Neural progenitor cell (in vitro differentiated cells): ENCODE data around the gene KCNK7. TPM values are rescaled to one million over a fixed set of nuclear protein-coding genes. Genes with fewer than 3 reads are reported as not detected.
A peak's percentile ranks its signal among the peaks of the same experiment; 100 is the strongest.

Experiments used
- DNase-seq: peaks from one replicate; pipeline ENCODE4 v3.0.0-alpha.2; 2016; ENCODE audit warnings: low spot score
- H2AFZ ChIP-seq: fragments of 200-600 bp; sonication (generic); replicated peaks from 2 replicates; pipeline ENCODE4 v1.6.1; 2016; ENCODE audit warnings: antibody characterized with exemption
- H3F3A ChIP-seq: fragments of 200-600 bp; sonication (generic); 2 replicates; pipeline ENCODE4 v1.6.1; 2016; ENCODE audit warnings: antibody characterized with exemption, low read depth
- H3K27ac ChIP-seq: fragments of 200-600 bp; sonication (generic); 2 replicates; pipeline ENCODE4 v1.5.1; 2016; ENCODE audit warnings: mild to moderate bottlenecking
- H3K27me3 ChIP-seq: fragments of 200-600 bp; sonication (generic); 2 replicates; pipeline ENCODE4 v1.6.1; 2016; ENCODE audit warnings: mild to moderate bottlenecking, moderate library complexity
- H3K36me3 ChIP-seq: fragments of 200-600 bp; sonication (generic); 2 replicates; pipeline ENCODE4 v1.5.1; 2016
- H3K4me1 ChIP-seq: fragments of 200-600 bp; sonication (generic); 2 replicates; pipeline ENCODE4 v1.6.1; 2016; ENCODE audit warnings: mixed run types
- H3K4me2 ChIP-seq: fragments of 200-600 bp; sonication (generic); 2 replicates; pipeline ENCODE4 v1.6.1; 2016
- H3K4me3 ChIP-seq: fragments of 200-600 bp; sonication (generic); 2 replicates; pipeline ENCODE4 v1.5.1; 2016
- H3K79me2 ChIP-seq: fragments of 200-600 bp; sonication (generic); 2 replicates; pipeline ENCODE4 v1.6.1; 2016; ENCODE audit warnings: low read depth
- H3K9ac ChIP-seq: fragments of 200-600 bp; sonication (generic); 2 replicates; pipeline ENCODE4 v1.6.1; 2016
- H3K9me3 ChIP-seq: fragments of 200-600 bp; sonication (generic); 2 replicates; pipeline ENCODE4 v1.5.1; 2016; ENCODE audit warnings: low read depth
- H4K20me1 ChIP-seq: fragments of 200-600 bp; sonication (generic); 2 replicates; pipeline ENCODE4 v1.6.1; 2016; ENCODE audit warnings: low read depth
- H3K27ac Mint-ChIP-seq: 3 replicates; pipeline ENCODE4 v1.8.0; 2021; ENCODE audit warnings: mixed read lengths
- H3K27me3 Mint-ChIP-seq: 2 replicates; pipeline ENCODE4 v1.8.0; 2022; ENCODE audit warnings: low read depth, mild to moderate bottlenecking, inconsistent platforms, moderate library complexity, mixed read lengths; ENCODE audit not compliant: insufficient read depth
- H3K36me3 Mint-ChIP-seq: 3 replicates; pipeline ENCODE4 v1.8.0; 2021; ENCODE audit warnings: mixed read lengths
- H3K4me1 Mint-ChIP-seq: 3 replicates; pipeline ENCODE4 v1.8.0; 2021; ENCODE audit warnings: mixed read lengths
- H3K4me3 Mint-ChIP-seq: 3 replicates; pipeline ENCODE4 v1.8.0; 2021; ENCODE audit warnings: mild to moderate bottlenecking, moderate library complexity, mixed read lengths
- H3K9me3 Mint-ChIP-seq: 3 replicates; pipeline ENCODE4 v1.8.0; 2020; ENCODE audit warnings: mixed read lengths
- CTCF ChIP-seq: fragments of 200-600 bp; sonication (generic); IDR thresholded peaks from 2 replicates; pipeline ENCODE4 v1.5.1; 2017; ENCODE audit warnings: antibody characterized with exemption, mild to moderate bottlenecking
- EZH2 ChIP-seq: fragments of 200-600 bp; sonication (generic); IDR thresholded peaks from 2 replicates; pipeline ENCODE4 v1.6.1; 2017; ENCODE audit warnings: antibody characterized with exemption, mild to moderate bottlenecking, moderate library complexity
- EZH2phosphoT487 ChIP-seq: fragments of 200-600 bp; sonication (generic); IDR thresholded peaks from 2 replicates; pipeline ENCODE4 v1.6.1; 2017; ENCODE audit warnings: antibody characterized with exemption
- total RNA-seq: library from RNA; depleted of rRNA; stranded (reverse); fragments of >200 nt; gene quantifications from 2 replicates; pipeline ENCODE4 v1.2.3, GENCODE V29; 2015; ENCODE audit warnings: low replicate concordance

The KCNK7 gene
- total RNA-seq, 1 donor from 2014 or later: not detected

GRCh38 chr11:65615950-65616574, 20.5 kb upstream of the KCNK7 start:
- Mint-ChIP-seq H3K9me3 (no peaks in the 10 kb centered on the region), H3K36me3 (peaks cover 5% of the 10 kb centered on the region), H3K4me3 (peak overlapping the region; percentile 93), H3K27me3 (peaks cover 6% of the 10 kb centered on the region), H3K27ac (peak overlapping the region; percentile 64), H3K4me1 (peaks cover 22% of the 10 kb centered on the region)
- no peaks in the 10 kb centered on the region for H3K27me3 ChIP-seq
- H3F3A ChIP-seq: peaks cover 19% of the 10 kb centered on the region
- H3K4me3 ChIP-seq: peak overlapping the region; percentile 80
- H3K4me1 ChIP-seq: peaks cover 19% of the 10 kb centered on the region
- peaks cover 29% of the 10 kb centered on the region for H4K20me1 ChIP-seq
- peaks cover 46% of the 10 kb centered on the region for H3K79me2 ChIP-seq
- H3K36me3 ChIP-seq: no peaks in the 10 kb centered on the region
- peak overlapping the region; percentile 35 for H3K27ac ChIP-seq
- H3K9me3 ChIP-seq: no peaks in the 10 kb centered on the region
- H3K4me2 ChIP-seq: peak overlapping the region; percentile 96
- no peak overlapping the region for H2AFZ ChIP-seq
- peak; percentile 69 for DNase-seq
- peak overlapping the region; percentile 61 for H3K9ac ChIP-seq
- TF ChIP-seq CTCF: no peak
- no peak for TF ChIP-seq EZH2
- TF ChIP-seq EZH2phosphoT487: no peak

- peak; percentile 100 for DNase-seq
- Histone ChIP-seq H3K4me2 (peak within 1 kb of the TSS; percentile 96), H3K27me3 (no peaks in the 10 kb centered on the region), H3K4me1 (peaks cover 19% of the 10 kb centered on the region), H4K20me1 (peaks cover 29% of the 10 kb centered on the region), H2AFZ (no peak within 1 kb of the TSS), H3K27ac (peak within 1 kb of the TSS; percentile 35), H3K79me2 (peaks cover 46% of the 10 kb centered on the region), H3K9ac (peak within 1 kb of the TSS; percentile 61), H3K9me3 (no peaks in the 10 kb centered on the region), H3F3A (peaks cover 19% of the 10 kb centered on the region), H3K36me3 (no peaks in the 10 kb centered on the region), H3K4me3 (peak within 1 kb of the TSS; percentile 80)
- Mint-ChIP-seq H3K27me3 (peaks cover 4% of the 10 kb centered on the region), H3K4me1 (peaks cover 27% of the 10 kb centered on the region), H3K4me3 (peak within 1 kb of the TSS; percentile 93), H3K9me3 (no peaks in the 10 kb centered on the region), H3K27ac (peak within 1 kb of the TSS; percentile 87), H3K36me3 (peaks cover 5% of the 10 kb centered on the region)
- TF ChIP-seq EZH2 (no peak), EZH2phosphoT487 (no peak), CTCF (no peak)
Measured at GRCh38 chr11:65615229-65615949, 19.8 kb upstream of the KCNK7 start, which contains the start of gene PCNX3. Gene PCNX3 (plus strand): TSS chr11:65615776. CDS start chr11:65616312, 536 bp downstream.

GRCh38 chr11:65613091-65613928, 17.7 kb upstream of the KCNK7 start:
- Mint-ChIP-seq H3K9me3 (no peaks in the 10 kb centered on the region), H3K27ac (no peak overlapping the region), H3K4me1 (peaks cover 41% of the 10 kb centered on the region), H3K27me3 (peaks cover 9% of the 10 kb centered on the region), H3K36me3 (peaks cover 12% of the 10 kb centered on the region), H3K4me3 (peak overlapping the region; percentile 81)
- no peak for TF ChIP-seq EZH2
- no peak for TF ChIP-seq CTCF
- TF ChIP-seq EZH2phosphoT487: no peak
- H3F3A ChIP-seq: peaks cover 22% of the 10 kb centered on the region
- peaks cover 46% of the 10 kb centered on the region for H3K79me2 ChIP-seq
- DNase-seq: peak; percentile 45
- H3K27ac ChIP-seq: no peak overlapping the region
- H4K20me1 ChIP-seq: peaks cover 50% of the 10 kb centered on the region
- H3K36me3 ChIP-seq: no peaks in the 10 kb centered on the region
- H3K4me3 ChIP-seq: peak overlapping the region; percentile 80
- no peaks in the 10 kb centered on the region for H3K27me3 ChIP-seq
- no peaks in the 10 kb centered on the region for H3K9me3 ChIP-seq
- H2AFZ ChIP-seq: no peak overlapping the region
- H3K4me2 ChIP-seq: peak overlapping the region; percentile 75
- H3K4me1 ChIP-seq: peaks cover 19% of the 10 kb centered on the region
- peak overlapping the region; percentile 61 for H3K9ac ChIP-seq
